GM12878 (cell line): ENCODE measurements around the gene INPP5D. TPM values are rescaled to one million over a fixed set of nuclear protein-coding genes. Genes with fewer than 3 reads are reported as not detected.

Experiments
- ATAC-seq: fragments of 200-7000 bp; cut with Tn5 transposase; 3 replicates; pipeline ENCODE4 v1.9.1; 2020; ENCODE audit warnings: mild to moderate bottlenecking, moderate library complexity
- BruUV-seq: library from RNA; stranded (reverse); fragments of 400-500 nt; replicated peaks from 2 replicates; lab custom pipeline; 2021; lab: Mats Ljungman, UMichigan
- CTCF ChIA-PET: fragments of 300-600 bp; sonication (Branson Sonifier 250); formaldehyde crosslinking; extraction: SDS; loops from one replicate; lab custom pipeline; 2021; ENCODE audit warnings: inconsistent platforms; lab: Yijun Ruan, JAX
- POLR2A ChIA-PET: fragments of 350-600 bp; formaldehyde crosslinking; extraction: SDS; loops from one replicate; lab custom pipeline; 2021; ENCODE audit warnings: inconsistent platforms; lab: Charles Lee
- RAD21 ChIA-PET: fragments of 300-600 bp; sonication (Branson Sonifier 250); formaldehyde crosslinking; loops from one replicate; lab custom pipeline; 2023; ENCODE audit warnings: antibody characterized with exemption; ENCODE audit not compliant: unreplicated experiment; lab: Charles Lee
- SMC1A ChIA-PET: fragments of 300-600 bp; sonication (Branson Sonifier 250); formaldehyde crosslinking; loops from one replicate; lab custom pipeline; 2023; ENCODE audit not compliant: unreplicated experiment, uncharacterized antibody; lab: Charles Lee
- DNase-seq: peaks from one replicate; pipeline ENCODE4 v3.0.0-alpha.2; 2011; ENCODE audit warnings: low read depth, low spot score
- FAIRE-seq: peaks from 3 replicates; lab custom pipeline; 2011; peaks lifted over from hg19 to GRCh38; lab: Jason Lieb, UNC
- H2AFZ ChIP-seq: 2 replicates; pipeline ENCODE4 v1.6.0; 2011; ENCODE audit warnings: low read depth, low read length, control low read depth; ENCODE audit not compliant: control insufficient read depth
- H3K27ac ChIP-seq: 2 replicates; pipeline ENCODE4 v1.5.1; 2011; ENCODE audit warnings: control low read depth; ENCODE audit not compliant: control insufficient read depth, insufficient read depth
- H3K27me3 ChIP-seq, 2 experiments: replicated peaks in 1 of 2; 2 replicates each; pipeline versions ENCODE4 v1.6.0 to v1.6.1; 2011; ENCODE audit warnings: low read length in 1 of 2; ENCODE audit not compliant: control insufficient read depth in 2 of 2, insufficient read depth in 2 of 2
- H3K36me3 ChIP-seq, 2 experiments: 2 replicates each; pipeline ENCODE4 v1.5.1; 2011; ENCODE audit warnings: low read length in 1 of 2; ENCODE audit not compliant: control insufficient read depth in 2 of 2, insufficient read depth in 2 of 2
- H3K4me1 ChIP-seq: 2 replicates; pipeline ENCODE4 v1.6.1; 2011; ENCODE audit warnings: mild to moderate bottlenecking, low read length, moderate library complexity, mixed read lengths; ENCODE audit not compliant: control insufficient read depth, insufficient read depth
- H3K4me2 ChIP-seq: 2 replicates; pipeline ENCODE4 v1.6.0; 2011; ENCODE audit warnings: control low read depth; ENCODE audit not compliant: control insufficient read depth, insufficient read depth
- H3K4me3 ChIP-seq: fragments of 200-600 bp; sonication (generic); 2 replicates; pipeline ENCODE4 v1.5.1; 2016
- H3K79me2 ChIP-seq: 2 replicates; pipeline ENCODE4 v1.6.0; 2011; ENCODE audit warnings: low read length; ENCODE audit not compliant: control insufficient read depth, insufficient read depth
- H3K9ac ChIP-seq: 2 replicates; pipeline ENCODE4 v1.8.0; 2011; ENCODE audit warnings: low read length, control low read depth, mixed read lengths; ENCODE audit not compliant: control insufficient read depth, insufficient read depth
- H3K9me3 ChIP-seq: replicated peaks from 3 replicates; pipeline ENCODE4 v1.5.1; 2011; ENCODE audit warnings: mild to moderate bottlenecking, low read length; ENCODE audit not compliant: control insufficient read depth, insufficient read depth
- H4K20me1 ChIP-seq: 2 replicates; pipeline ENCODE4 v1.6.0; 2011; ENCODE audit not compliant: control insufficient read depth, insufficient read depth
- BHLHE40 ChIP-seq, 2 experiments: fragments of 450-650 bp in 1 of 2; IDR thresholded peaks; 2 replicates each; pipeline ENCODE4 v1.6.1; 2011 to 2017; ENCODE audit warnings: low read depth in 2 of 2, borderline replicate concordance in 1 of 2, improper control_type of control experiment in 1 of 2, low read length in 1 of 2, mild to moderate bottlenecking in 1 of 2
- BRCA1 ChIP-seq: IDR thresholded peaks from 2 replicates; pipeline ENCODE4 v1.6.1; 2011; ENCODE audit warnings: low read depth, low read length, improper control_type of control experiment
- CBX3 ChIP-seq: fragments of 200-600 bp; sonication (generic); IDR thresholded peaks from 2 replicates; pipeline ENCODE4 v1.6.1; 2016; ENCODE audit warnings: low read depth, borderline replicate concordance
- ETV6 ChIP-seq, 2 experiments: fragments of 450-650 bp in 1 of 2; IDR thresholded peaks in 1 of 2; conservative IDR thresholded peaks in 1 of 2; 2 replicates each; pipeline ENCODE4 v1.6.1; 2014; ENCODE audit warnings: antibody characterized with exemption in 1 of 2, borderline replicate concordance in 1 of 2, low read depth in 1 of 2, mild to moderate bottlenecking in 1 of 2, moderate library complexity in 1 of 2
- JUND ChIP-seq: IDR thresholded peaks from 2 replicates; pipeline ENCODE4 v1.6.1; 2012; ENCODE audit warnings: low read depth, mild to moderate bottlenecking, low read length, improper control_type of control experiment, moderate library complexity
- MTA3 ChIP-seq: IDR thresholded peaks from 2 replicates; pipeline ENCODE4 v1.6.1; 2012; ENCODE audit warnings: low read length, inconsistent platforms, borderline replicate concordance
- RAD21 ChIP-seq: IDR thresholded peaks from 2 replicates; pipeline ENCODE4 v1.6.1; 2011; ENCODE audit warnings: mild to moderate bottlenecking, low read depth, low read length, moderate library complexity; ENCODE audit not compliant: insufficient read depth
- RBBP5 ChIP-seq: fragments of 200-600 bp; sonication (generic); conservative IDR thresholded peaks from 2 replicates; pipeline ENCODE4 v1.6.1; 2016
- TBL1XR1 ChIP-seq: IDR thresholded peaks from 2 replicates; pipeline ENCODE4 v1.6.1; 2012; ENCODE audit warnings: low read depth, low read length, improper control_type of control experiment
- WGBS: methylation state at CpG from one replicate; pipeline ENCODE4 v1.1.6; 2016; ENCODE audit warnings: low lambda C conversion rate; ENCODE audit not compliant: insufficient replicate concordance, insufficient coverage; ENCODE audit errors: missing lambda C conversion rate; 5-methylcytosine and 5-hydroxymethylcytosine counted together
- in situ Hi-C: fragments of 300-500 bp; cut with MboI; formaldehyde crosslinking; loops from 9 replicates; pipeline ENCODE4 v1.14.3; 2018; ENCODE audit warnings: mixed read lengths
- intact Hi-C: fragments of 100-400 bp; cut with micrococcal nuclease; formaldehyde crosslinking; loops from one replicate; pipeline ENCODE4 v1.14.2; 2022; ENCODE audit not compliant: unreplicated experiment
- polyA plus RNA-seq, 11 experiments: library from polyadenylated mRNA; depleted of rRNA in 4 of 11; unstranded in 6 of 11; stranded (reverse) in 5 of 11; fragments of >200 nt; fragmentation: Nextera tagmentation in 4 of 11; fragmentation: Illumina TruSeq in 1 of 11; extraction: Ambion mirVana in 4 of 11; extraction: Trizol in 1 of 11; gene quantifications; 1 replicate in 1 of 11; 2 replicates in 10 of 11; pipeline versions ENCODE4 v1.2.1 to v1.2.3, GENCODE V29; 2011 to 2016; ENCODE audit warnings: inconsistent platforms in 2 of 11, missing spikeins in 2 of 11, low read depth in 1 of 11
- total RNA-seq, 4 experiments: library from RNA; depleted of rRNA in 3 of 4; stranded (reverse); fragments of >200 nt in 3 of 4; fragmentation: Illumina TruSeq in 1 of 4; extraction: Trizol in 1 of 4; gene quantifications; 2 replicates each; pipeline versions ENCODE4 v1.2.1 to v1.2.3, GENCODE V29; 2013 to 2021
- TF ChIP-seq, protein P1 (sequence below): fragments of 450-650 bp; IDR thresholded peaks from 2 replicates; pipeline ENCODE4 v1.6.1; 2017; ENCODE audit warnings: mild to moderate bottlenecking, moderate library complexity
- TF ChIP-seq, protein P2 (sequence below), 3 experiments: IDR thresholded peaks in 2 of 3; conservative IDR thresholded peaks in 1 of 3; 2 replicates each; pipeline ENCODE4 v1.5.1; 2011; ENCODE audit warnings: low read depth in 3 of 3, low read length in 3 of 3, mild to moderate bottlenecking in 3 of 3, control low read depth in 2 of 3, moderate library complexity in 2 of 3, inconsistent platforms in 1 of 3, mixed read lengths in 1 of 3; ENCODE audit not compliant: control insufficient read depth in 2 of 3, insufficient read depth in 1 of 3; ENCODE audit errors: extremely low read depth in 1 of 3

Gene INPP5D
- total and polyA plus RNA-seq, 10 of the 15 experiments (the other 5 are each of a cell fraction or from before 2014, with no cell fraction given), result 11.8 to 139 (median 88.8) TPM

DNA sequence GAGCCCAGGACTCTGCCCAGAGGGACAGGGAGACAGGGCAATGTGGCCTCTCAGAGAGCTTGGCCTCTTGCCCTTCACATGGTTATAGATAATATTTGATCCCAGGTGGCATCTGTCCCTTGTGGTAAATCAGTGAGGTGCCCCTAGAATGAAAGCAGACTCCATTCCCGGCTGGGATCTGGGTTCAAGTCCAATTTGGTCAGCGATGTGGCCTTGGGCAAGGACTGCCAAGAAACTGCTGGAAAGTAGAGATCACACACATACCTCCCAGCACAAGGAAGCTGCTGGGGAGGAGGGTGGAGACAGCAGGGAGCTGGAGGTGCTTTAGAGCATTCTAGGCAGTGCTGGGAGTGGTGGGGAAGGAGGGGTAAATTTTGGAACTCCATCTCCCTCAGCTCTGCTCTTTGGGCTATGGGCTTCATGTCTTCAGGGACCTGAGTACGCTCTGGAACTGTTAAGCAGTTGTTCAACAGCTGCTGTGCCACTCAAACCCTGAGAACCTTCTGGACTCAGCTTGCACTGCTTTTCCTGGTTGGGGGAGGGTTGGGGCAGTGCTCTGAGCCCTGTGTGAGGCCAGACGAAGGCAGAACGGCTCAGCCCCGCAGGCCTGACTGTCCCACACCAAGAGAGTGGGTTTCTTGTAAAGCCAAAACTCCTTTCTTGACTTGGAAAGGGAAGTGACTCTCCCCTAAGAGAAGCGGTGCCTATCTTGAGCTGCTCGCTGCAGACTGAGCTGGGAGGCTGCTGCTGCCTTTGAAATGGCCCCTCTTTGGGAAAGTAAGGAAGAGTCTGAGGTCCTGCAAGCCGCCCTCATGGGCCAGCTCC, 23.0 kb downstream of the INPP5D start (continued):
- TF ChIP-seq, protein P1, sequence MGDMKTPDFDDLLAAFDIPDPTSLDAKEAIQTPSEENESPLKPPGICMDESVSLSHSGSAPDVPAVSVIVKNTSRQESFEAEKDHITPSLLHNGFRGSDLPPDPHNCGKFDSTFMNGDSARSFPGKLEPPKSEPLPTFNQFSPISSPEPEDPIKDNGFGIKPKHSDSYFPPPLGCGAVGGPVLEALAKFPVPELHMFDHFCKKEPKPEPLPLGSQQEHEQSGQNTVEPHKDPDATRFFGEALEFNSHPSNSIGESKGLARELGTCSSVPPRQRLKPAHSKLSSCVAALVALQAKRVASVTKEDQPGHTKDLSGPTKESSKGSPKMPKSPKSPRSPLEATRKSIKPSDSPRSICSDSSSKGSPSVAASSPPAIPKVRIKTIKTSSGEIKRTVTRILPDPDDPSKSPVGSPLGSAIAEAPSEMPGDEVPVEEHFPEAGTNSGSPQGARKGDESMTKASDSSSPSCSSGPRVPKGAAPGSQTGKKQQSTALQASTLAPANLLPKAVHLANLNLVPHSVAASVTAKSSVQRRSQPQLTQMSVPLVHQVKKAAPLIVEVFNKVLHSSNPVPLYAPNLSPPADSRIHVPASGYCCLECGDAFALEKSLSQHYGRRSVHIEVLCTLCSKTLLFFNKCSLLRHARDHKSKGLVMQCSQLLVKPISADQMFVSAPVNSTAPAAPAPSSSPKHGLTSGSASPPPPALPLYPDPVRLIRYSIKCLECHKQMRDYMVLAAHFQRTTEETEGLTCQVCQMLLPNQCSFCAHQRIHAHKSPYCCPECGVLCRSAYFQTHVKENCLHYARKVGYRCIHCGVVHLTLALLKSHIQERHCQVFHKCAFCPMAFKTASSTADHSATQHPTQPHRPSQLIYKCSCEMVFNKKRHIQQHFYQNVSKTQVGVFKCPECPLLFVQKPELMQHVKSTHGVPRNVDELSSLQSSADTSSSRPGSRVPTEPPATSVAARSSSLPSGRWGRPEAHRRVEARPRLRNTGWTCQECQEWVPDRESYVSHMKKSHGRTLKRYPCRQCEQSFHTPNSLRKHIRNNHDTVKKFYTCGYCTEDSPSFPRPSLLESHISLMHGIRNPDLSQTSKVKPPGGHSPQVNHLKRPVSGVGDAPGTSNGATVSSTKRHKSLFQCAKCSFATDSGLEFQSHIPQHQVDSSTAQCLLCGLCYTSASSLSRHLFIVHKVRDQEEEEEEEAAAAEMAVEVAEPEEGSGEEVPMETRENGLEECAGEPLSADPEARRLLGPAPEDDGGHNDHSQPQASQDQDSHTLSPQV, result peak; percentile 10; the same call in 1 of the 2 replicates

DNA sequence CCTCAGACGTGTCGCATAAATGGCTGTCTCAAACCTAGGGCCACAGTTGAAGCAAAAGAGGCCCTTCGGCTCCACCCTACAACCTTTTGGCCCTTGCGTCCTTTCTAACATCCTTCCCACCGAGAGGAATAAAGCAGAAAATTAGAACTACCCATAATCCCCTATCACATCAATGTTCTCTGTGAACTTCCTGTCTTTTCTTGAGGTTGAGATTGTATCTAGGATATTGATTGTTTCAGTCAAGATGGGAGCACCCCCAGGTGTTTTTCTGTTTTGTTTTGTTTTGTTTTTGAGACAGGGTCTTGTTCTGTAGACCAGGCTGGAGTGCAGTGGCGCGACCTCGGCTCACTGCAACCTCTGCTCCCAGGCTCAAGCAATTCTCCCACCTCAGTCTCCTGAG, 23.6 kb downstream of the INPP5D start:
- Histone ChIP-seq H3K4me3 (peak overlapping the region; percentile 47; the same call in 1 of the 2 replicates), H3K9ac (peak overlapping the region; percentile 92), H2AFZ (no peak overlapping the region), H3K27me3 (no peaks in the 10 kb centered on the region), H3K9me3 (no peaks in the 10 kb centered on the region), H3K79me2 (peaks cover 77% of the 10 kb centered on the region), H3K4me1 (peaks cover 93% of the 10 kb centered on the region), H3K27ac (peak overlapping the region; percentile 100), H3K36me3 (peaks cover 17 to 40% of the 10 kb centered on the region in 2 experiments), H3K4me2 (peak overlapping the region; percentile 88), H4K20me1 (no peaks in the 10 kb centered on the region)
- no peak for ATAC-seq
- WGBS, result 29% methylated on average over 8 of the region's 8 CpGs
- BruUV-seq, result no TSS peak
- ChIA-PET POLR2A (interaction anchor here (0.6 to 11.9 kb wide), 8 partner anchors 8 to 59 kb away, joined by 3 to 271 read pairs (median 8); partner anchors contain the start of gene INPP5D), CTCF (interaction anchor here (1.0 to 5.8 kb wide), 8 partner anchors 8 to 52 kb away, joined by 3 to 68 read pairs (median 3); partner anchors contain the start of gene INPP5D), RAD21 (interaction anchor here (0.6 to 15.1 kb wide), 12 partner anchors 8 to 140 kb away, joined by 3 to 361 read pairs (median 12); partner anchors contain the start of gene INPP5D), SMC1A (interaction anchor here (0.6 to 17.9 kb wide), 9 partner anchors 6 to 167 kb away, joined by 3 to 351 read pairs (median 19); partner anchors contain the start of genes ATG16L1 and INPP5D)
- TF ChIP-seq BHLHE40 (IDR thresholded peaks at IDR 0.05; ENCODE audit: borderline replicate concordance in 1 of 2, low read depth in 2 of 2, low read length in 1 of 2), result no peak
- TF ChIP-seq BRCA1, result no peak
- TF ChIP-seq CBX3, result no peak
- TF ChIP-seq RBBP5, result no peak
- TF ChIP-seq RAD21, result no peak
- no peak for TF ChIP-seq ETV6 (conservative IDR thresholded peaks at IDR 0.05 in 1 of 2, IDR thresholded peaks at IDR 0.05 in 1 of 2; ENCODE audit: borderline replicate concordance in 1 of 2, low read depth in 1 of 2)
- TF ChIP-seq TBL1XR1, result no peak
- TF ChIP-seq MTA3, result no peak
- TF ChIP-seq JUND, result no peak
- TF ChIP-seq, protein P2, sequence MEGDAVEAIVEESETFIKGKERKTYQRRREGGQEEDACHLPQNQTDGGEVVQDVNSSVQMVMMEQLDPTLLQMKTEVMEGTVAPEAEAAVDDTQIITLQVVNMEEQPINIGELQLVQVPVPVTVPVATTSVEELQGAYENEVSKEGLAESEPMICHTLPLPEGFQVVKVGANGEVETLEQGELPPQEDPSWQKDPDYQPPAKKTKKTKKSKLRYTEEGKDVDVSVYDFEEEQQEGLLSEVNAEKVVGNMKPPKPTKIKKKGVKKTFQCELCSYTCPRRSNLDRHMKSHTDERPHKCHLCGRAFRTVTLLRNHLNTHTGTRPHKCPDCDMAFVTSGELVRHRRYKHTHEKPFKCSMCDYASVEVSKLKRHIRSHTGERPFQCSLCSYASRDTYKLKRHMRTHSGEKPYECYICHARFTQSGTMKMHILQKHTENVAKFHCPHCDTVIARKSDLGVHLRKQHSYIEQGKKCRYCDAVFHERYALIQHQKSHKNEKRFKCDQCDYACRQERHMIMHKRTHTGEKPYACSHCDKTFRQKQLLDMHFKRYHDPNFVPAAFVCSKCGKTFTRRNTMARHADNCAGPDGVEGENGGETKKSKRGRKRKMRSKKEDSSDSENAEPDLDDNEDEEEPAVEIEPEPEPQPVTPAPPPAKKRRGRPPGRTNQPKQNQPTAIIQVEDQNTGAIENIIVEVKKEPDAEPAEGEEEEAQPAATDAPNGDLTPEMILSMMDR (IDR thresholded peaks at IDR 0.05 in 2 of 3, conservative IDR thresholded peaks at IDR 0.05 in 1 of 3; ENCODE audit: control insufficient read depth in 2 of 3, extremely low read depth in 1 of 3, insufficient read depth in 1 of 3, low read depth in 3 of 3, low read length in 3 of 3), result no peak
- intact Hi-C loops (loop anchor here (5.0 kb wide), 2 partner anchors 119 to 169 kb away; partner anchors contain the start of gene ATG16L1), in situ Hi-C loops (no loop called here)
- FAIRE-seq, result no peak
- no peak for DNase-seq
